ENCODE measurements around the gene CNGA2.
"Not testable (repeated sequence)": the region's sequence is repeated elsewhere in the genome, so short reads cannot be mapped to it uniquely, and the experiment has no call there.

CNGA2 gene

DNA sequence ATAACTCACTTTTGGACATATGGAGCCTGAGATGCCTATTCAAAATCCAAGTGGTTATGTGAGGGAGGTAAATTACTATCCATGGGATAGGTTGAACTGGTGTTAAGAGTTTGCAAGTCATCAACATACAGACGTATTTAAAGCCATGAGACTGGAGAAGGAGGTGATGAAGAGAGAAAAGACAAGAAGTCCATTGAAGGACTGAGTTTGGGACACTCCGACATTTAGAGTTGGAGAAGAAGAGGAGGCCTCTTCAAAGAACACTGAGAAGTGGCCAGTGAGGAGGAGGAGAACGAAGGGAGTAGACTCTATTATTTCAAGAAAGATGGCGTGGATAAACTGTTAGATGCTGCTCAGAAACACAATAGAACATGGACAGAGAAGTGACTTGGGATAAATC lies at the start of gene CNGA2:
Gene CNGA2 (plus strand): TSS at position 301 of the 400 bp plus-strand sequence. CDS start 3,738 bp downstream, outside the sequence.
- no peak for DNase-seq
- in situ Hi-C loops (cut with MboI; ENCODE audit: low pct_unique_long_range_greater_than_20kb, low sequenced_read_pairs), result no loop called here

DNA sequence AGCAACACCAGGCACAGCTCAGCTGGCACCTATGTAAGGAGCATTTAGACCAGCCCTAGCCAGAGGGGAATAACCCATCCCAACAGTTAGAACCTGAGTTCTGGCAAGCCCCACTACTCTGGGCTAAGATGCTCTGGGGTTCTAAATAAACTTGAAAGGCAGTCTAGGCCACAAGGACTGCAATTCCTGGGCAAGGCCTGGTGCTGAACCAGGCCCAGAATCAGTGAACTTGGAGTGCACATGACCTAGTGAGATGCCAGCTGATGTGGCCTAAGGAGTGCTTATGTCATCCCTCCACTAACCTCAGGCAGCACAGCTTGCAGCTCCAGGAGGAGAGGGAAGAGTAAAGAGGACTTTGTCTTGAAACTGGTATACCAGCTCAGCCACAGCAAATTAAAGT lies 46.9 kb upstream of the CNGA2 start:
- no peak for DNase-seq
- in situ Hi-C loops (cut with MboI; ENCODE audit: low pct_unique_long_range_greater_than_20kb, low sequenced_read_pairs), result loop anchor here (25.0 kb wide), 2 partner anchors 525 to 925 kb away; no protein-coding TSS in a partner anchor

DNA sequence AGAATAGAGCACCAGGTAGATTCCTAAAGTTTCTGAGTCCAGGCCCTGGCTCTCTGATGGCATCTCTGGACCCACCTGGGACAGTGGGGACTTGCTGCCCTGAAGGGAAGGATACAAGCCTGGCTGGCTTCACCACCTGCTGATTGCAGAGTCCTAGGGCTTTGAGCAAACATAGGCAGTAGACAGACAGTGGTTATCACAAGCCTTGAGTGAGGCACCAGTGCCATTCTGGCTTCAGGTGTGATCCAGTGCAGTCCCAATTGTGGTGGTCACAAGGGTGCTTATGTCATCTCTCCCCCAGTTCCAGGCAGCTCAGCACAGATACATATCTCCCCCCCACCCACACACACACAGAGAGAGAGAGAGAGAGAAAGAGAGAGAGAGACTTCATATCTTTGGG lies 45.9 kb upstream of the CNGA2 start:
- no peak for DNase-seq
- in situ Hi-C loops (cut with MboI; ENCODE audit: low pct_unique_long_range_greater_than_20kb, low sequenced_read_pairs), result loop anchor here (25.0 kb wide), 2 partner anchors 526 to 926 kb away; no protein-coding TSS in a partner anchor

DNA sequence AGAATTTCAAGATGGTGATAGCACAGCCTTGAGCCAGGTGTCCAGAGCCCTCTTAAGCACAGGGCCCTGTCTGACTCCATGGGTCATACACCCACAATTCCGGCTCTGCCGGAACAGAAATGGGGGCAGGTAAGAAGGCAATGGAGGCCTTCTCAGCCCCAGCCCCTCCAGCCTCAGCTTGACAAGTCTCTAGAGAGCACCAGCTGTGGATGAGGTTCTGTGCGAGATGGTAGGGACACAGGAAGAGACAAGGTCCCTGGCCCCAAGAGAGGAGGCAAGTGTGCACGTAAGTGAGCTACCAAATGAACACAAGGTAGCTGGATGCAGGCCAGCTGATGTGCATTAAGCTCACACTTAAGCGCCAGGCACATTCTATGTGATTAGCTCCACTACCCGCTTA lies 41.7 kb upstream of the CNGA2 start:
- in situ Hi-C loops (cut with MboI; ENCODE audit: low pct_unique_long_range_greater_than_20kb, low sequenced_read_pairs), result loop anchor here (25.0 kb wide), 2 partner anchors 531 to 931 kb away; no protein-coding TSS in a partner anchor
- DNase-seq, result no peak

DNA sequence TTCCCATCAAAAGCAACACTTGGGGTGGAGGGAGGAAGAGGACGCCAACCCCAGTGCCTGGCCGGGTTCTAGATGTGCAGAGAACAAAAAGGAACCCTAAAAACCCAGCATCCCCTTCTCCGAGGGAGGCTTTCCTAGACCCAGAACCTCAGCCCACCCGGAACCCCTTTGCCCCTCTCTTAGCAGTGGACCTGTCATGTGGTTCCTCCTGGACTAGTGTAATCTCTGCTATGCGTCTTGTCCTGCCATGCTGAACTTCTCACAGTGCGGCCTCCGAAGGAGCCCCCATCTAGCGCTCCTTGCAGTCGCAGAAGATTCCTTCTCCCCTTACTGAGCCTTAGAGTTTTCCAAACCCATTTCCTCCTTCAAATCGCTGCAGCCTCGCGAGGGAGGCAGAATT lies 40.4 kb upstream of the CNGA2 start:
- no peak for DNase-seq
- in situ Hi-C loops (cut with MboI; ENCODE audit: low pct_unique_long_range_greater_than_20kb, low sequenced_read_pairs), result loop anchor here (25.0 kb wide), 2 partner anchors 532 to 932 kb away; no protein-coding TSS in a partner anchor

DNA sequence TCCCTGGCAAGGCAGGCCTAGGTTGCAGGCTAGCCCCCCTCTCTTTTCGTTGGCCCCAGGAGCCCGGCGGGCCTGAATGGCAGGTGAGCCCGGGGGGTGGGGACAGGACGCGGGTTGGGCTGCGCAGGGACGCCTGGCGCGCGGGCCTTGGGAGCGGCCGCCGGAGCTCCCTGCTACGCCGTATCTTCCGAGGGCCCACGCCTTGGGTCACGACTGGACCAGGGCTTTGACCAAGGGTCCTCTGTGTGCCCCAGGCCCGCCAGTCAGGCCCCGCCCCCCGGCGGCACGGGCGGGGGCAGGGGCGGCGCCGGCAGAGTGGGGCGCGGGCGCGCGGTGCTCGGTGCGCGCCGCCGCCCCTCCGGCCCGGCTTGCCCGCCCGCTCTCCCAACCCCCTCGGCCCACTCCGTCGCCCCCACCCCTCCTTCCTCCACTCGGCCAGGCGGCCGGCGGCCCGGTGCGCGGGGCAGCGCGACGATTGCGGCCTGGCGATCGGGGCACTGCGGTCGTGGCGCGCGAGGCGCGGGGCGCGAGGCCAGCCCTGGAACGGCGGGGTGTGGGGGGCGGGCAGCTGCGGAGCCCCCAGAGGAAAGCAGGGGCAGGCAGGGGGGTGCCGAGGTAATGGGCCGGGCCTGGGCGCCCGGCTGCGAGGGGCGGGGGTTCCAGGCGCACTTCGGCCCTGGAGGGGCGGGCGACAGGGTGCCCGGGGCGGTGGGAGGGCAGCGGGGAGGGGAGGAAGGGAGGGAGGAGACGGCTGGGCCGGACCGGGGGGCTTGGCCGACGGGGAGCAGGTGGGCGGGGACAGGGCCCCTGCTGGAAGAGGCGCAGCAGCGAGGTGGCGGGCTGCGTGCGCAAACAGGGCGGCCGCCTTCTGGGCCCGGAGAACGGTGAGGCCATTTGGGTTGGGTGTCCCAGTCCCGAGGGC lies 39.6 kb upstream of the CNGA2 start, which contains the start of gene PRRG3:
Gene PRRG3 (plus strand): TSS at position 798 of the 922 bp plus-strand sequence. CDS start 3,357 bp downstream, outside the sequence.
- no peak for DNase-seq
- in situ Hi-C loops (cut with MboI; ENCODE audit: low pct_unique_long_range_greater_than_20kb, low sequenced_read_pairs), result loop anchor here (25.0 kb wide), 2 partner anchors 533 to 933 kb away; no protein-coding TSS in a partner anchor

DNA sequence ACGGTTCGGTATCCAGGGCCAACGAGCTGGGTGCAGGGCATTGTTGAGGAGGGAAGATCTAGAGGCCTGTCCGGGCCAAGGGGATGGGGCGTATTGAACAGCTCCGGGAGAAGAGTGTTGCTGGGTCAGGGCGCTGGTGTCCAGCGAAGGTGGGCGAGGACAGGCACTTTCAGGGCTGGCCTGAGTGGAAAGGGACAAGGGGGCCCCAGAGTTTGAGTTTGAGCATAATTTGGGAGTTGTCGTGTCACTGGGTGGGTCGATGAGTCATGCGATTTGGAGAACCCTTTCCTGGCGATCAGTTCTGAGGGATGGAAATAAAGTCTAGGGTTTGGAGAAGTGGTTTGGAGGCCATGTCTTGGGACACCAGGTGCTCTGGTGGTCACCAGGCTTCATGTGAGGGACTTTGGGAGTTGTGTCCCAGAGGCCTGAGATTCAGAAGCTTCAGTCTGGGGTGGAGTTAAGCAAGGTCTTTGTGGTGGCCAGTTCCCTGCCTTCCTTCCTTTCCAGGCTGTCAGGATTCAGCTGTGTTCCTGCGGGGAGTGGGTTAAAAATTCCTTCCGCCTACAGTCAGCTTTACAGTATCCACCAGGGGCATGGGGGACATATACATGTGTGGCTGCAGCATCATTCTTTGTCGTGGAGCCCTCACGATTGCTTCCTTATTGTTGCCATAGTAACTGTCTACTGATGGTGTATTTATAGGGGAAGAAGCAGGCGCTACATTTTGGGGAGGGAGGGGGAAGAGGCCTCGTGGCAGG lies 38.8 kb upstream of the CNGA2 start:
- in situ Hi-C loops (cut with MboI; ENCODE audit: low pct_unique_long_range_greater_than_20kb, low sequenced_read_pairs), result loop anchor here (25.0 kb wide), 2 partner anchors 533 to 933 kb away; no protein-coding TSS in a partner anchor
- no peak for DNase-seq

DNA sequence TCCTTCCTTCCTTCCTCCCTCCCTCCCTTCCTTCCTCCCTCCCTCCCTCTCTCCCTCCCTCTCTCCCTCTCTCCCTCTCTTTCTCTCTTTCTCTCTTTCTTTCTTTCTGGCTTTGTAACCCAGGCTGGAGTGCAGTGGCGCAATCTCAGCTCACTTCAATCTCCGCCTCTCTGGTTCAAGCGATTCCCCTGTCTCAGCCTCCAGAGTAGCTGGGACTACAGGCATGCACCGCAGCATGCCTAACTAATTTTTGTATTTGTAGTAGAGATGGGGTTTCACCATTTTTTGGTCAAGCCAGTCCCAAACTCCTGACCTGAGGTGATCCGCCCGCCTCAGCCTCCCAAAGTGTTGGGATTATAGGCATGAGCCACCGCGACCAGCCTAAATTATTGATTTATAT lies 37.5 kb upstream of the CNGA2 start:
- DNase-seq, result not testable (repeated sequence)
- in situ Hi-C loops (cut with MboI; ENCODE audit: low pct_unique_long_range_greater_than_20kb, low sequenced_read_pairs), result loop anchor here (25.0 kb wide), 2 partner anchors 535 to 935 kb away; no protein-coding TSS in a partner anchor

DNA sequence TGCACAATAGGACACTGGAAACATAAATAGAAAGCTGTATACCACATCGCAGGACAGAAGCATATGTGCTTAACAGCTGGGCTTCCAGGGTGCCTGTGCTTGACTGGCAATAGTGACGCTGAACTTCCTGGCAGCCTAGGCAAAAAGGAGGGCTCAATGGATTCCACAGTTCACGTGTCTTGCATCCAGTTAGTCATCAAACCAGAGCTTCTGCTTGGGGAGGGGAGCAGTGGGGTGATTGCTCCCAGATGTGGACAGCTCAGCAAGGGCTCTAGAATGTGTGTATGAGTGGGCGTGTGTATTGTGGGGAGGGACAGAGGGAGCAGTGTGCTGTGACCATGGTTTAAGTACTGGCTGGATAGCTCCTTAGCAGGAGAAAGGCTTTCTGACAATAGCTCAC lies 37.0 kb upstream of the CNGA2 start:
- in situ Hi-C loops (cut with MboI; ENCODE audit: low pct_unique_long_range_greater_than_20kb, low sequenced_read_pairs), result loop anchor here (25.0 kb wide), 2 partner anchors 535 to 935 kb away; no protein-coding TSS in a partner anchor
- no peak for DNase-seq

DNA sequence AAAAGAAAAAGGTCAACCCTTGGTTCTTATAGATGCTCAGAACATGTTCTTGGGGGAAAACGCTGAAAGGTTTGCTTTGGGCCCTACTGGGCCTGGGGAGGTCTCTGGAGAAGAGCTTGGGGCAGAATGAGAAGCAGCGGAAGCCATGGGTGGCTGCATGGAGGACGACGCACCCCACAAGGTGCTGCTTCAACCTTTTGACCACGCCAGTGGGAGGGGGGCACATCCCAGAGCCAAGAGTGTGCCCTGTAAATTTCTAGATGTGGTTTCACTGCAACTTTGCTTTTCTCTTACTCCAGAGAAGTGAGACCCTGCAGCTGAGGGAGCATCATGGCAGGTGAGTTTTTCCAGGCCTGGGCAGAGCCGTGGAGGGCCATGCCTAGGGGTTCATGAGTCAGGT lies 36.1 kb upstream of the CNGA2 start:
- no peak for DNase-seq
- in situ Hi-C loops (cut with MboI; ENCODE audit: low pct_unique_long_range_greater_than_20kb, low sequenced_read_pairs), result loop anchor here (25.0 kb wide), 2 partner anchors 536 to 936 kb away; no protein-coding TSS in a partner anchor

DNA sequence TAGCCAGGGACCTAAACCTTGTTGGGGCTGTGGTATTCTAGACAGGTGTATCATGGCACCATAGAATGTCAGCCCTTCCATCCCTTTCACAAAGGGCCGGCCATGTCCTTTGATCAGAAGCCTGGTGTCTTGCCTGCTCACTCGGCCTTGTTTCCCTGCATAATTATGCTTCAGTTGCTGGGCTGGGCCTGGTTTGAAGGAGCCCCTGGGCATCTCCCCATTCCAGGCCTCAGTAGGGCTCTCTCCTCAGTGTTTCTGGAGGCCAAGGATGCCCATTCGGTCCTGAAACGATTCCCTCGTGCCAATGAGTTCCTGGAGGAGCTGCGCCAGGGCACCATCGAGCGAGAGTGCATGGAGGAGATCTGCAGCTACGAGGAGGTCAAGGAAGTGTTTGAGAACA lies 34.8 kb upstream of the CNGA2 start:
- in situ Hi-C loops (cut with MboI; ENCODE audit: low pct_unique_long_range_greater_than_20kb, low sequenced_read_pairs), result loop anchor here (25.0 kb wide), 2 partner anchors 537 to 937 kb away; no protein-coding TSS in a partner anchor
- no peak for DNase-seq

DNA sequence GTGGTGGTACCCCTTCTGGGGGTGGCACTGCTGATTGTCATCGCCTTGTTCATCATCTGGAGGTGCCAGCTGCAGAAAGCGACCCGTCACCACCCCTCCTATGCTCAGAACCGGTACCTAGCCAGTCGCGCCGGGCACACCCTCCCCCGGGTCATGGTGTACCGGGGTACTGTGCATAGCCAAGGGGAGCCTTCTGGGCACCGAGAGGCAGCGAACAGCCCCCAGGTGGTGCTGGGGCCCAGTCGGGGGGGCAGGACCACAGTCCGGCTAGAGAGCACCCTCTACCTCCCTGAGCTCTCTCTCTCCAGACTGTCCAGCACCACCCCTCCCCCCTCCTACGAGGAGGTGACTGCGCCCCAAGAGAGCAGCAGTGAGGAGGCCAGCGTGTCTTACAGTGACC lies 34.0 kb upstream of the CNGA2 start:
- no peak for DNase-seq
- in situ Hi-C loops (cut with MboI; ENCODE audit: low pct_unique_long_range_greater_than_20kb, low sequenced_read_pairs), result no loop called here

DNA sequence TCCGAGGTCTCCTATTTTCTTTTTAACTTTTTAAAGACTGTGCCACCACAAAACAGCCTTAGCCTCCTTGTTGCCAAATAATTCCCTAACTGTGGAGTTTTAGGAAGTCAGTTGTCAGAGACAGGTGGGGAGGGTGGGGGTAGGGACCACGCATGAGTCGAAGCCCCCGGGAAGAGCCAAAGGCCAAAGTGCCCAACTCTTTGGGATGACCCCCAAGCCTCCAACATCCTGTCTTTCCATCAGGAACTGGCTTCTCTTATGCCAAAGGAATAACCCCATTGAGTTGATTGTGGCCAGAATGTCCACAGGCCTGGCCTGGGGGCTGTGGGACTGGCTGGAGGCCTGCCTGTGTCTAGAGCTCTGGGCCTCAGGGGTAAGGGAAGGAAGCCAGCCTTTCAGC lies 33.5 kb upstream of the CNGA2 start:
- in situ Hi-C loops (cut with MboI; ENCODE audit: low pct_unique_long_range_greater_than_20kb, low sequenced_read_pairs), result no loop called here
- DNase-seq, result no peak

DNA sequence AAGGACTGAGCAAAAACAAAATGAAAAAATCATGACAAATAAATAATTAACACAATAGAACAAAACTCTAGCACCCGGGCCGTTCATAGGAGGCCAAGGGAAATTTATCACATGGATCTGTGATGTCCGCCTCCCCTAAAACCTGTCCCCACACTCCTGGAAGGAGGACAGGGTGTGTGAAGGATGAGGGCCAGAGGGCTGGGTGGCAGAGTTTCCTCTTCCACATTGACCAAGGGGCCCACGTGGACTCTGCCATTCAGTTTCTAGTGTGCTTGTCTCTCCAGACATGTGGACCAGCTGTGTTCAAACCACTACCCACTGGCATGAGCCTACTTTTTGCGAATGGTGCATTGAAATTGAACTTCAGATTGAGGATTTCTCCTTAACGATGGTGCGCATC lies 33.0 kb upstream of the CNGA2 start:
- in situ Hi-C loops (cut with MboI; ENCODE audit: low pct_unique_long_range_greater_than_20kb, low sequenced_read_pairs), result no loop called here
- DNase-seq, result no peak

DNA sequence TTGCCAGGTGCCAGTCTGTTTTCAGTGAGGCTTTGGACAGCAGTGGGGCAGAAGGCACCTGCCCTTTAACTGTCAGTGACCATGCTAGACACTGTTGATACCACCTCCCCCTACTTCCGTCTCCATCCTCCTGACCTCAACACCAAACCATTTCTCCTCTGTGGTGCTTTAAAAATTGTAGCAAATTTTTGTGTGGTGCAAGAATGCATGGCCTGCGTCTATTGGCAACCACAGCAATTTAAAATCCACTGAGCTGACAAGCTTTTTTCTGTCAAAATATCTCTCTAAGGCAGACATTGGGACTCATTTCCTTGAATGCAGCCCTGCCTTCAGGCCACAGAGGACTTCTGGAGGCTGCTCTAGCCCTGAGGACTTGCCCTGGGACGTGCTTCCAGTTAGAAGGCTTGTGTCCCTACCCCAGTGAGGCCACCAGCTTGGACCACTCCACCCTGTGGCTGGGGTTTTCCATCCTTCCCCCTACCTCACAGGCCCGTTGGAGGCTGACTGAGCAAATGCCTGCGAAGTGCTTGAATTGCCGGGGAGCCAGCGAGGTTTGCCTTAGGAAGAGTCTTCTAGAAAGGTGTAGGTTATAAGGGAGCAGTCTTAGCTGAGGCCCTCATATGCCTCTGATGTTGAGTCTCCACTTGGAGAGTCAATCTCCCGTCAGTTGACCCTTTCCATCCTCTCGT lies 32.4 kb upstream of the CNGA2 start:
- in situ Hi-C loops (cut with MboI; ENCODE audit: low pct_unique_long_range_greater_than_20kb, low sequenced_read_pairs), result no loop called here
- DNase-seq, result no peak

DNA sequence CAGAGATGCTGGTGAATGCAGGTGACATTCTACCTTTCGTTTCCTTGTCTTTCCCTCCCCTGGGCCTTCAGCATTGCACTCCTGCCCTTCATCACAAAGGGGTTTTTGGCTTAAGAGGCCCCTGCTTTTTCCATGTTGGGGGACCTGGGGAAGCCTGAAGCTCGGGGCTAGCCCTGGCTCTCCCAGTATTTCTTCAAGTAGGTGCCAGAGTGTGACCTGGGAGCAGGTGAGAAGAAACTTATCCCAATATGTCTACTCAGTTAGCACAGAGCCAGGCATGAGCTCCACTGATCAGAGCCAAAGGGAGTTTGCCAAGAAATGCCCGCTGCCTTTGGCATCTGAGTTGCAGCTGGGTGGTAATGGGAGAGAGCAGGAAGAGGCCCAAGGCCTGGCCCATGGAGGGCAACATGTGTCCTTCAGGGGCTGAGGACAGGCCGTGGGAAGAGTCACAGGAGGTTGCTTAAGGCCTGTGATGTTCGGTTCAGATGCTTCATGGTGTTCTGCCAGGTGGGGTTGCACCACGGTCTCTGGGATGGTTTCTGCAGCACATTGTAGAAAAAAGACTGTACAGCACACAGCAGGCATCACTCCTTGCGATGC lies 31.7 kb upstream of the CNGA2 start:
- no peak for DNase-seq
- in situ Hi-C loops (cut with MboI; ENCODE audit: low pct_unique_long_range_greater_than_20kb, low sequenced_read_pairs), result no loop called here

DNA sequence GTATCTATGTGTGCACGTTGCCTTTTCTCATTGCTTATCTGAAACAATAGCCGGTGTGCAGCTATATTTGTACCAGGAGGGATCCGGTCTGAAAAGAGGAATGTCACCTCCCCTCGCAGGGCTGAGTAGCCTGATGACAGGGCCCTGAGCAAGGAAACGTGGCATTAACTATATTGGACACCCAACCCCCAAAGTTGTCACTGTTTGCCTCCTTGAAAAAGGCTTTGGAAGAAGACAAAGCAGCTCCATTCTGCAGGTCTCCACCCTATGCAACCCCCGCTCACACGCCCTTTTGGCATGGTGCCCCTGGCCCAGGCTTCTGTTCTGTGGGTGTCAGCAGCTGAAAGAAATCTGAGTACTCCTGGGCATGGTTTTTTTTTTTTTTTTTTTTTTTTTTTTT lies 31.1 kb upstream of the CNGA2 start:
- no peak for DNase-seq
- in situ Hi-C loops (cut with MboI; ENCODE audit: low pct_unique_long_range_greater_than_20kb, low sequenced_read_pairs), result no loop called here

DNA sequence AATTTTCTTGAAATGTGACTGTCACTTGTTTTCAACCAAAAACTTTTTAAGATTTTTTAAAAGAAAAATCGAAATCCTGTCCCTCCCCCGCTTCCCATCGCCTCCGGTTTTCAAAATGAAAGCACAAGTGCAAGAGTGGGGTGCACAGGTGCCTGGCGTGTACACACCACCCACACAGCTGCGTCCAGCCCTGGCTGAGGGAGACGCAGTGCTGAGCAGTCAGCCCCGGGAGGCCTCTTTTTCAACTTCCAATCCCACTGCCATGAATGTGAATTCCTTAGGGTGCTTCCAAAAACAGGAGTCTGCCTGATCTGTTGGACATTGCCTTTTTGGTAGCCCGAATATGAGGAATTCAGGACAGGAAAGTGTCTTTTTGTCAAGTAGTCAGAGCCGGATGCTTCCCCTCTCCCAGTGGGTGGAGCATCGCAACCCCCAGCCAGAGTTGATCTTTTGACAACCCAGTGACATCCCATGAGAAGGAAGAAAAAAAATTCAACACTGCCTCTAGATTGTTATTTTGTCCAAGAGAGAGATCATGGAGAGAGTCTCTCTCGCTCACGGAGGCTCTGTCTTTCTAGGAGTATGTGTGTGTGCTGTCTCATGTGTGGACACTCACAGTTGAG lies 30.4 kb upstream of the CNGA2 start:
- DNase-seq, result no peak
- in situ Hi-C loops (cut with MboI; ENCODE audit: low pct_unique_long_range_greater_than_20kb, low sequenced_read_pairs), result no loop called here

Measured in KBM-7 (cell line).